GM21717 (cell line): ENCODE data around the gene ADK.
"Not testable (repeated sequence)": the region's sequence is repeated elsewhere in the genome, so short reads cannot be mapped to it uniquely, and the experiment has no call there.

Experiments
- ATAC-seq: cut with Tn5 transposase; IDR thresholded peaks from one replicate; pipeline ENCODE4 v1.9.1; 2021; ENCODE audit warnings: mild to moderate bottlenecking, moderate library complexity; ENCODE audit not compliant: unreplicated experiment

Gene ADK

GRCh38 chr10:74460812-74461211 is 309.8 kb downstream of the ADK start:
- no peak for ATAC-seq

- no peak for ATAC-seq
Observed at GRCh38 chr10:74474022-74474713, 323.1 kb downstream of the ADK start.

DNA sequence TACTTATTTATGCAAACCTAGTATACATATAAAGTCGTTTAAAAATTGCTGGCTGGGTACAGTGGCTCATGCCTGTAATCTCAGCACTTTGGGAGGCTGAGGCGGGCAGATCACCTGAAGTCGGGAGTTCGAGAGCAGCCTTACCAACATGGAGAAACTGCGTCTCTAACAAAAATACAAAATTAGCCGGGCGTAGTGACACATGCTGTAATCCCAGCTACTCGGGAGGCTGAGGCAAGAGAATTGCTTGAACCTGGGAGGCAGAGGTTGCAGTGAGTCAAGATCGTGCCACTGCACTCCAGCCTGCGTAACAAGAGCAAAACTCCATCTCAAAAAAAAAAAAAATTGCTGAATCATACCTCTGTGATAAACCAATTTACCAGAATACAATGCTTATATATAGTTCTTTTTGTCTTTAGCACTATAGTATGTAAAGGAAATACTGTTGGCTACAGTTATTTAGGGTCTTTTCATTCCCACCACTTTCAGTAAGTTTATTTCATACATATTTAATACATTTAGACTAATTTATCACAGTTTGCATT is 325.2 kb downstream of the ADK start:
- not testable (repeated sequence) for ATAC-seq

DNA sequence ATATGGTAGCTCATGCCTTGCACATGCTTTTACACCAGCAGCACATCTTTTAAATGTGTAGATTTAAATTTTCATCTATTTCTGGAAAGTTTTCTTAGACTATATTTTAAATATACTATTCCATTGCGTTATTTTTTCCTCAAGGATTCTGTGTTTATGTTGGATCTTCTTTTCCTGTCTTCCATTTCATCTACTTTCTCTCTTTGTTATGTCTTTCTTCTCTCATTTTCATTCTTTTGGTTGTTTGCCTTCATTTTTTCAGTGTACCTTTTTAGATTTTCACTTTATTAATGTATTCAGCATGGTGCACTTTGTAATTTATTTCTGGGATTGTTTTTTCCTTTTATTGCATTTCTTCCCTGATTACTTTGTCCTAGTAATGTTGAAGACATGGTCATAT is 329.8 kb downstream of the ADK start:
- ATAC-seq = no peak

DNA sequence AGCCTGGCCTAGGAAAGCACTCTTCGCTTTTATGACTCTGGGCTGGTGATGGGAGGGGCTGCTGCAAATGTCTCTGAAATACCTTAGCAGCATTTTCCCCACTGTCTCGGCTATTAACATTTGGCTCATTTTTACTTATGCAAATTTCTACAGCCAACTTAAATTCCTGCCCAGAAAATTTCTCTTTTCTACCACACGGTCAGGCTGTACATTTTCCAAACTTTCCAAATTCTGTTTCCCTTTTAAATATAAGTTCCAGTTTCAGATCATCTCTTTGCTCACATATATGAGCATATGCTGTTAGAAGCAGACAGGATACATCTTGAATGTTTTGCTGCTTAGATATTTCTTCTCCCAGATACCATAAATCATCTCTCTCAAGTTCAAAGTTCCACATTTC is 332.3 kb downstream of the ADK start:
- ATAC-seq = no peak

- no peak for ATAC-seq
Observed at GRCh38 chr10:74485283-74485682, 334.3 kb downstream of the ADK start.

DNA sequence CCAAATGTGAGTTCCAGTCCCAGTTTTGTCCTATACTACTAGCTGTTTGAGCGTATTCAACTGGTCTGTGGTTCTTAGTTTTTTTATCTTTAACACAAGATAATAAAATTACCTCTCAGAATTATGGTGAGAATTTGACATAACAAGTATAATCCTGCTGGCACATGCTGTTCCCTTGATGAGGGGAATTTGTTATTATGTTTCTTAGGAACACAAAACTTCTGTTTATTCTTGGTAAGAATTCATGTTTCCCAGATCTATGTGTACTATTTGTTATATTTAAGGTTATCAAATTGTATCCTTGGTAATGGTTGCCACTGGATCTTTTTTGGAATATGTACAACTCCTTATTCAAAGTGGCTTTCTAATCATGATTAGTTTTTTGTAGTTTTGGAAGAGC is 335.6 kb downstream of the ADK start:
- ATAC-seq = no peak

DNA sequence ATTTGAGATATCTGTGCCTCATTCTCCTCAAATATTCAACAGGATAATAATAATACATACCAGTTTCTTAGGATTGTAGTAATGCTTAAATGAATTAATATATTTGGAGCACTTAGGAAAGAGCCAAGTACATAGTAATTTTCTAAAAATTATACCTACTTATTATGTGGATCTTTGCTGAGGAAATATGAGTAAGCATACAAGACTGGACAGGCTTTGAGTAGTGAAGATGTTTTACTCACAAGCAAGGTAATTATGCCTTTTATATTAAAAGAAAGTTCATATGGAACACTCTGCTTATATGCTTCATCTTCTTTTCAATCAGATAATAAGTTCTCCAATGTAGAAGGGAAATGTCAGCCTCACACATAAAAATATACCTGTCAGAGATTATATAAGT is 337.9 kb downstream of the ADK start:
- no peak for ATAC-seq

- ATAC-seq = no peak
Observed at GRCh38 chr10:74490551-74490950, 339.5 kb downstream of the ADK start.

- ATAC-seq = no peak
Observed at GRCh38 chr10:74491014-74491413, 340.0 kb downstream of the ADK start.

DNA sequence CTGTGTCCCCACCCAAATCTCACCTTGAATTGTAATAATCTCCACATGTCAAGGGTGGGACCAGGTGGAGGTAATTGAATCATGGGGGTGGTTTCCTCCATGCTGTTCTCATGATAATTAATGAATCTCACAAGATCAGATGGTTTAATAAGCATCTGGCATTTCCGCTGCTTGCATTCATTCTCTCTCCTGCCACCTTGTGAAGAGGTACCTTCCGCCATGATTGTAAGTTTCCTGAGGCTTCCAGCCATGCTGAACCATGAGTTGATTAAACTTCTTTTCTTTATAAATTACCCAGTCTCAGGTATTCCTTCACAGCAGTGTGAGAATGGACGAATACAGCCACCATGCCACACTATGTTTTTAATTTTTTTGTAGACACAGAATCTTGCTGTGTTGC is 345.3 kb downstream of the ADK start:
- not testable (repeated sequence) for ATAC-seq

- not testable (repeated sequence) for ATAC-seq
Observed at GRCh38 chr10:74498664-74499063, 347.6 kb downstream of the ADK start.

- no peak for ATAC-seq
Observed at GRCh38 chr10:74500026-74500704, 349.1 kb downstream of the ADK start.

DNA sequence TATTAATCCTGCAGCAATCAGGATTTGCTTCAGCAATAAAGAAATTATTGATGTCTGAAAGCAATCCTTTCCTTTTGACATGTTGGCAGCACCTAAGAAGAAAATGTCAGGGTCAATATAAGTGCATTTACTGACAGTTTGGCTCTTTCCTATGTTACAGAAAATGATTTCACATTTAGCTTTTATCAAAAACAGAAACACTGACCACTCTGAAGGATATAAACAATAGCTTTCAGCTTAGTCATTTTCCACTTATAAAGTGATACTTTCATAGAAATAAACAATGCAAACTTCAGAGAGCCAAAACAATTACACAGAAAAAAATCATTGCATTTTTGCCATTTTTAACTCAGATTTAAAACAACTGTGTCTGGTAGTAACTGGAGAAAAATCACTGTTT is 349.8 kb downstream of the ADK start:
- no peak for ATAC-seq

DNA sequence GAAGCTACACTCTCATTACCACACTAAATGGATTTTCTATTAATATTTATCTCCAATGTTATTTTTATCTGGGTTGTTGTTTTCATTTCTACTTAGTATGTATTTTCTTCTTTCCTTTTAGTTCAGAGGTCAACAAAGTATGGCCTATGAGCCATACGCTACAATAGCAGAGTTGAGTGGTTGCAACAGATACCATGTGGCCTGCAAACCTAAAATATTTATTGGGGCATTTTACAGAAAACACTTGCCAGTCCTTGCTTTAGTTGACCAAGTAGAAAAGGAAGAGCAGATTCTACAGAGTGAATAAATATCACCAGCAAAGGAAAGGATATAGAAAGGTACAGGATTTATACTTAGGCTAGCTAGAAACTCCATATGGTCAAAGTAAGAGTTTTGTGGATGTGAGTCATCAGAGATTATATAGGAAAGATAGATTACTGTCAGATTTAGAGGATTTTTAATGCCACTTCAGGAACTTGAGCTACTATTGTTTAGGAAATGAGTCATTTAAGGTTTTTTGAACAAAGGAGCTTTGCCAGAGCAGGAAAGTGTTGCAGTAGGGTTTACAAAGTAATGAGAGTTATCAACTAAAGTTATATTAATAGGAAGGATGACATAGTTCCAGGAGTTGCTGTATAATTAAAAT is 352.1 kb downstream of the ADK start:
- no peak for ATAC-seq

DNA sequence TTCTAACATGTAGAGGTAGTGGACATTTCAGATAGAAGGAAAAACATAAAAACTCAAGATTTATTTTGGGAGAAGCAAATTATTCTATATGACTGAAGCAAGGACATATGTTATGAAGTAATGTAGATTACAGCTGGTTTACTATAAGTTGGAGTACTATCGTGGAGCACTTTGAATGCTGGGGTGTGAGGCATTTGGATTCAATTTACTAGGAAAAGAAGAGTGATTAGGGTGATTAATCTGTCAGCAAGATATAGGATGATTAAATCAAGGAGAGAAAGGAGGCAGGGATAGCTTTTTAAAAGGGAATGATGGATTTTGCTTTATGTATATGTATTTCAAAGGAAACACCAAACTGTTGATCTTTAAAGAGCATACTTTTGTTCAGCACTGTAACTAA is 356.9 kb downstream of the ADK start:
- no peak for ATAC-seq

DNA sequence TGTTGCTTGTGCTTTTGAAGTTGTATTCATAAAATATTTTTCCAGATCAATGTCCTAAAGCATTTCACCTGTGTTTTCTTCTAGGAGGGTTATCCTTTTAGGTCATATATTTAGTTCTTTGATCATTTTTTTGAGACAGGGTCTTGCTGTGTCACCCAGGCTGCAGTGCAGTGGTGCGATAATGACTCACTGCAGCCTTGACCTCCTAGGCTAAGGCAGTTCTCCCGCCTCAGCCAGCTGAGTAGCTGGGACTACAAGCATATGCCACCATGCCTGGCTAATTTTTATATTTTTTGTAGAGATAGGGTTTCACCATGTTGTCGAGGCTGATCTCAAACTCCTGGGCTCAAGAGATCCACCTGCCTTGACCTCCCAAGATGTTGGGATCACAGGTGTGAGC is 359.6 kb downstream of the ADK start:
- ATAC-seq = no peak

DNA sequence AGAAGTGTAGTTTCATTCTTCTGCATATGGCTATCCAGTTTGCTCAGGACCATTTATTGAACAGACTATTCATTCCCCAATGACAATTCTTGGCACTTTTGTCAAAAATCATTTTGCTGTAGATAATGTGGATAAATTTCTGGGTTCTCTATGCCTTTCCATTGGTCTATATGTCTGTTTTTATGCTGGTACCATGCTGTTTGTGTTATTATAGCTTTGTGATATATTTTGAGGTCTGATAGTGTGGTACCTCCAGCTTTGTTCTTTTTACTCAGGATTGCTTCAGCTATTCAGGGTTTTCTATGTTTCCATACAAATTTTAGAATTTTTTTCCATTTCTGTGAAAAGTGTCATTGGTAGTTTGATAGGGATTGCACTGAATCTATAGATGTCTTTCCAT is 360.0 kb downstream of the ADK start:
- no peak for ATAC-seq

GRCh38 chr10:74514322-74514721 is 363.3 kb downstream of the ADK start:
- ATAC-seq = no peak

GRCh38 chr10:74518061-74518460 is 367.0 kb downstream of the ADK start:
- no peak for ATAC-seq

DNA sequence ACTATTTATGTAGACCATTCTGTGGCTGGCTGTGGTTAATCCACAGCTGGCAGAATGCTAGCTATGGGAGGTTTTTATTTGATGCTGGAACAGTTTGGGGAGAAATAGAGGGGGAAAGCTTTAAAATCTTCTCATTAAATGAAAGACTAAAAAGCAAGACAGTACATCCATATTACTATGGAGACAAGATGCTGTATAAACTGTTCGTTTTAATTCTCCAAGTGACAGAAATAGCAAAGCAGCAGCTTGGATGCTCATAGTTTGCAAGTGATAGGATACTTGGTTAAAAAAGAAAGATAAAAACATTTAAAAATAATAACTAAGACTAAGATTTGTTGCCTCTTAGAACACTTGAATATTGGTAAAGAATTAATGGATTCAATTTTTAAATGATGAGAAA is 370.5 kb downstream of the ADK start:
- no peak for ATAC-seq

DNA sequence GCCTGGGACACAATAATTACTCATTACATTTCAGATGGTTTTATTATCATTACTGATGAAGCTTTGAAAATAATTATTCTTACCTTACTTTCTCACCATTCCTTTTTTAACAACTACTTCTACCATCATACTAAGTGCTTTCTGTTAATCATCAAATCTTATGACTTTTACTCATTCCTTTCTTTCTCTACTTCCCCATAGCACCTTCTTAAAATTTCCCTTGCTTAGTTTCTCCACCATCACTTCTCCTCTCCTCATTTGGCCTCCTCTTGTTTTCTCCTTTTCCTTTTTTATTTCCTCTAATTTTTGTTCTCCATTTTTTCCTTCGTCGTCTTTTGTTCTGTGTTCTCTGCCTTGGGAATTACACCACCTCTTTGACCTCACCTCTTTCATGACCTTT is 372.2 kb downstream of the ADK start:
- no peak for ATAC-seq
